Epidermal melanocyte (primary cell): ENCODE results near the gene MRTFB.
"Not testable (repeated sequence)": the region's sequence is repeated elsewhere in the genome, so short reads cannot be mapped to it uniquely, and the experiment has no call there.

Experiments used
- DNase-seq: peaks from one replicate; pipeline ENCODE4 v3.0.0; 2011; ENCODE audit warnings: low spot score; ENCODE audit not compliant: insufficient read length

The MRTFB gene

DNA sequence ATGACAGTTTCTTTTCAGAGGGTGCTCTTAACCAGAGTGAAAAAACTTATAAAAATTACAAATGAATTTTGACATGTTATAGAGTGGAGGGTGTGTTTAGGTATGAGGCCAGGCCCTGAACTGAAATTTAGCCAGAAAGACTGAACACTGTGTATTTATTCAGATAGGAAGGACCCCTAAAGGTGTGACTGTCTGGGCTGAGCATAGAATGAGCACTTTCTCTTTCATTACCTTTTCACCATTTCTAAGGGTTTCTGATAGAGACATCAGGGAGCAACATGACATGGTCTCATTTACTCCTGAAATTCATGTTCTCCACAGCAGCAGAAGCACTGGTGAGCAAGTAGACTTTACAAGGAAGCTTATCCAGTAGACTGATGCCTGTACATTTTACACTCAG, 32.9 kb downstream of the MRTFB start:
- DNase-seq: no peak

DNA sequence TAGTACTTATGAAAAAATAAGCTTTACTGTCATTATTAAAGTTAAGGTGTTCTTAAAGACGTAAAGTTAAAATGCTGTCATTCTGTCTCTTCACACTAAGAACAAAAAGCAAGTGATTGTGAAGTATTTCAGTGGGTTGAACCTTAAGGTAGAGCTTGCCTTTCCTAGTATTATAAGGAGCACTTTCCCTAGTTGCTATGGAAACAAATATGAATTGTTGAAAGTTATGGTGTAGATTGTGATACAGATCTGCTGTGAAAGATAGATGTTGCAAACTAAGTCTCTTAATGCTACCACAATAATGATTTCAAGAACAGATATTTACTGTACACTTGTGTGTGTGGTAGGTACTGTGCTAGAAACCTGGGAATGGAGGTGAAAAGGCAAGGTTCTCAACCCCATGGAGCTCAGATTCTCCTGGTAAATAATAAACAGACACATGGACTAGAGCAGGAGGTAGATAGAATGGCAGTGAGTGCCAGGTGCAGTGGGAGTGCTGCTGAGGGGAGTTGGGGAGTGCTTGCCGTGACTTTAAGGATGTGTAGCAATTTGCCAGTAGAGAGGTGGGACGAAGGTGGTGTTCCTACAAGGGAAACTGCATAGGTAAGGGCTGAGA, 34.7 kb downstream of the MRTFB start:
- DNase-seq: no peak

GRCh38 chr16:14106457-14106856, 35.3 kb downstream of the MRTFB start:
- DNase-seq: no peak

DNA sequence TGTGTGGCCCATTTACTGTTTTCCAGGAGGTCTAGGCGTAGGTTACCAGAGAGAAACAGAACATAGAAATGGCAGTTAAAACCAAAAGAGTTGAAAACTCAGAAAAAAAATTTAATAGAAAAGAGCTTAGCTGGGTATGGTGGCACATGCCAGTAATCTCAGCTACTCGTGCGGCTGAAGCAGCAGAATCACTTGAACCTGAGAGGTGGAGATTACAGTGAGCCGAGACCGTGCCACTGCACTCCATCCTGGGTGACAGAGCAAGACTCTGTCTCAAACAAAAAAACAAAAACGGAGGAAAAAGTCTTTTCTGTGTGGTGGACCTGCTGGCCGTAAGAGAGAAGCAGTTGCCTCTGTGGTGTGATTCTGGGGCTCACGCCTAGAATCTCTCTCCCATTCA, 35.8 kb downstream of the MRTFB start:
- DNase-seq: no peak

DNA sequence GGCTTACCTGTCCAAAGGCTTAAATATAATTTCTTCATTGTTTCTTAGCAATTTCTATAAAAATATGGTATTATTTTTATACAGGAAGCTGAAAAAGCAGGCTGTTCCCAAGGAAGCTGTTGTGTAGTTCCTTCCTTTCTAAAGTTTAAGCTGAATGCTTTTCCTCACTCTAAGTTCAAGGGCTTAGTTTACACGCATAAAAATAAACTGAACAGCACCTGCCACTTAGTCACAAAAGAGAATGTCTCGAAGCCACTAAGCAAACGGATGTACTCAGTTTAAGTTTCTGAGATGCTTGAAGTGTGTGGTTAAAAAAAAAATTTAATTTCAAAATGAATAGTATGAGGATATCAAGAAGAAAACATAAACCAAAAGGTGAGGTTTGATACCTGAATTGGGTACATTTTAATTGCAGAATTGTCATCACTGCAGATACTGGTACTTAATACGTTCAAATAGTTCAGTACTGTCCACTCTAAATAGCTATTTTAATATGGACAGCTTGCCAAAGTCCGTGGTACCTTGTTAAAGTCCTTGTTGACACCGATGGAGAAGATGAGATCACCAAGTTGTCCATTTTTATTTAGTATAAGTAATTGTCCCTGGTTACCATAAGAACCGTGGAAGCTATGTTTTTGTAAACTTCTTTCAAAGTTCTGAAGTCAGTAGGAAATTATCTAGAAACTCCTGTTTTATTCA, 38.1 kb downstream of the MRTFB start:
- no peak for DNase-seq

DNA sequence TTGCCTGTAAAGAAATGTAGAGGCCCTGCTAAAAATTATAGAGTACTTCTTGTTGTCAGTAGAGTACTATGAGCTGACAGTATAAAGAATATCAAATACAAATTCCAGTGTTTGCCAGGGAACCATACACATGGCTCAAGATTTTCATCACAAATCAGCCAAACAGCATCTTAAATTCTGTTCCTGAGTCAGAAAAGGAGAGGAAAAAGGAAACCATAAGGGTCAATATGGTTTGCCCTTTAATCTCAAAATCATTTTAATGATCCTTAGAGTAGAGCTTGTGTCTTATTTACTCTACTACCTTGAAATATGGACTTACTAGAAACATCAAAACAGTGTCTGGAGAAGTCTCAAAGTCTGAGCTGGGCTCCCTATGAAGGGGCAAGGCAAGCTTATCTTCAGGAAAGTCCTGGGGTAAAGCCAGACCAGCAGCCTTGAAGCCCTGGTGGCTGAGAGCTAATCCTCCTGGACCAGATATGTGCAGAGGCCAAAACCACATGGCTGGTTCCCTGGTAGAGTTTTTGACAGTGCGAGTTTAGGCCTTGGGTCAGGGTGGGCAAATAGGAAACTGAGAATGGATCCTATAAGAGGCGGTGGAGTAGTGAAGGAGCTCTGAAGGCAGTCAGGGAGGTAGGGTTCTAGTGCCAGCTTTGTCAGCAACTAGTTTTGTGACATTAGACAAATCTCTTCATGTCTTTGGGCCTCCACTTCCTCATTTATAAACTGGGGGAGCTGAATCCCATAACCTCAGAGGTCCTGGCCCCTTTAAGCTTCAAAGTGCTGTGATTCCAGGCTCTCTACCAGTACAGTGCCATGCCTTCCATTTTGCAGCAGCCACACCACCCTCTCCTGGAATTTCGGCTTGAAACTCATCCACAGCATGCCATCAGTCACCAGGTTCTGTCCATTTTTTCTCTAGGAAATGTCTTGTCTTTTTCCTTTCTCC, 38.9 kb downstream of the MRTFB start:
- DNase-seq: no peak

- DNase-seq: no peak
Measured at GRCh38 chr16:14110728-14111251, 39.7 kb downstream of the MRTFB start.

GRCh38 chr16:14111713-14112538, 40.8 kb downstream of the MRTFB start:
- no peak for DNase-seq

- DNase-seq: no peak
Measured at GRCh38 chr16:14112539-14112856, 41.4 kb downstream of the MRTFB start.

- DNase-seq: no peak
Measured at GRCh38 chr16:14113344-14113743, 42.2 kb downstream of the MRTFB start.

GRCh38 chr16:14117051-14117450, 45.9 kb downstream of the MRTFB start:
- no peak for DNase-seq

- no peak for DNase-seq
Measured at GRCh38 chr16:14119799-14120198, 48.7 kb downstream of the MRTFB start.

DNA sequence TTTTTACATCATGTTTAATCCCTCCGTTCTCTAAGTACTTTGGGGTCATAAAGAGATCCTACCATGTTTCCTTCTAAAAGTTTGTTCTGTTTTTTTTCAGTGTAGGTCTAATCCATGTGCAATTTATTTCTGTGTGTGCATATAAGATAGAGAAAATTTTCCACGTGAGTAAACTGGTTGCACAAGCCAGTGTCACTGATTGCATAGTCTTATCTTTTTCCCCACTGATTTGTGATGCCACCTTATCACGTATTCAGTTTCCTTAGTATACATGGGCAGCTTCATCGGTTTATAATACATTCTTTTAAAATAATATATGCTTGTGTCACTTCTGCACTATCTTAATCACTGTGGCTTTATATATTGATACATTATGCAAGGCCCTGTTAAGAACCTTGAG, 49.2 kb downstream of the MRTFB start:
- DNase-seq: no peak

GRCh38 chr16:14121142-14121541, 50.0 kb downstream of the MRTFB start:
- DNase-seq: no peak

GRCh38 chr16:14121872-14122271, 50.8 kb downstream of the MRTFB start:
- DNase-seq: no peak

- DNase-seq: not testable (repeated sequence)
Measured at GRCh38 chr16:14122430-14122829, 51.3 kb downstream of the MRTFB start.

GRCh38 chr16:14125000-14125681, 54.0 kb downstream of the MRTFB start:
- no peak for DNase-seq

DNA sequence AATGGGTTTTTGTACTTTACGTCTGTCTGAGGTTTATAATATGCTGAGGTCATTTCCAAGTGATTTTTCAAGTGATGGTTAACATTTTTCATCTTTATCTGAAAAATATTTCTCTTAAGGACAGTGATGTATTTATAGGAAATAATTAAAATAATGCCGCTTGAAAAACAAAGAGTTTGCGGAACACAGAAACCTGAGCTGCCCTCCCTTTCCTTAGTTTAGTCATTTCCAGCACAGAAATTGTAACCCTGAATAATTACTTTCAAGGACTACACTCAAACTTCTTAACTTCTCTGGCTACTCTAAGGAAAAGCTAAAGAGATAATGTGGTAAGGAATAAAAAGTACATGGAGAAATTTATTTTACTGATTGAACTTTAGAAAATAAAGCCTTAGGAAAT, 54.6 kb downstream of the MRTFB start:
- DNase-seq: no peak

DNA sequence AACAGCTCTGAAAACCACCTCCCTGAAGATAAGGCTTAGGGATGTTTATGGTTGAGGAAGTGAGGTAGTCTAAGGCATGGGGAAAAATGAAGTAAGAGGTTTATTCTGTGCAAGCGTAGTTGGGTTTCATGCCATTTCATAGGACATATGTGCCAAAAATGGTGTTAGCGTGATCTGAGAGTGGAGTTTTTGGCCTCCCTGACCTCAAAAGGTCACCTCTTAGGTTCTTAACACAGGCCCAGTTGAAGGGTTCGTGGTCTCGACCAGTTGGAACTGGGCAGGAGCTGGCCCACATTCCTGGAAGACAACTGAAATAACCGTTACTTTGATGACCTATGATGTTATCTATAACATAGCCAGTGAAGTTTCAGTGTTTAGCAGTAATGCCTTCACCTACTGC, 57.0 kb downstream of the MRTFB start:
- no peak for DNase-seq

GRCh38 chr16:14129502-14129901, 58.4 kb downstream of the MRTFB start:
- no peak for DNase-seq
